Heart right ventricle (tissue), 16 donors: Measurements from ENCODE around the gene MACROD2. TPM values are rescaled to one million over a fixed set of nuclear protein-coding genes. Genes with fewer than 3 reads are reported as not detected.

Experiments used
- ATAC-seq, 8 donors: fragments of 200-7000 bp; cut with Tn5 transposase; one replicate each; pipeline ENCODE4 v1.9.1; 2020; ENCODE audit warnings: mild to moderate bottlenecking in 8 of 8, moderate library complexity in 8 of 8, moderate number of reproducible peaks in 1 of 8
- DNase-seq, 2 donors: peaks; one replicate each; pipeline ENCODE4 v3.0.0-alpha.2; 2020
- H3K27ac ChIP-seq, 10 donors: fragments of 200-600 bp; sonication (generic) in 2 of 10; one replicate each; pipeline versions ENCODE4 v1.5.0 to v1.8.0; 2020 to 2022; ENCODE audit warnings: mild to moderate bottlenecking in 3 of 10
- H3K27me3 ChIP-seq, 7 donors: fragments of 200-600 bp; one replicate each; pipeline ENCODE4 v1.8.0; 2021 to 2022; ENCODE audit warnings: mild to moderate bottlenecking in 2 of 7
- H3K36me3 ChIP-seq, 9 donors: fragments of 200-600 bp; sonication (generic) in 1 of 9; one replicate each; pipeline versions ENCODE4 v1.5.0 to v1.8.0; 2020 to 2022; ENCODE audit warnings: mild to moderate bottlenecking in 2 of 9
- H3K4me1 ChIP-seq, 9 donors: fragments of 200-600 bp; sonication (generic) in 1 of 9; one replicate each; pipeline versions ENCODE4 v1.5.0 to v1.8.0; 2020 to 2022; ENCODE audit warnings: mild to moderate bottlenecking in 4 of 9
- H3K4me3 ChIP-seq, 10 donors: fragments of 200-600 bp; sonication (generic) in 2 of 10; one replicate each; pipeline versions ENCODE4 v1.5.0 to v1.8.0; 2020 to 2022; ENCODE audit warnings: mild to moderate bottlenecking in 7 of 10, moderate library complexity in 2 of 10
- H3K9me3 ChIP-seq, 11 donors: fragments of 200-600 bp in 10 of 11; sonication (generic) in 2 of 11; one replicate each; pipeline versions ENCODE4 v1.5.0 to v1.8.0; 2013 to 2022; ENCODE audit warnings: mild to moderate bottlenecking in 2 of 11, control low read depth in 1 of 11, moderate library complexity in 1 of 11
- CTCF ChIP-seq, 9 donors: fragments of 200-600 bp; sonication (generic) in 2 of 9; IDR thresholded peaks; one replicate each; pipeline versions ENCODE4 v1.5.0 to v1.8.0; 2021 to 2022; ENCODE audit warnings: antibody characterized with exemption in 9 of 9, mild to moderate bottlenecking in 5 of 9, moderate library complexity in 1 of 9
- WGBS, 2 donors: extraction: QIAGEN DNeasy Blood & Tissue Kit; methylation state at CpG; one replicate each; pipeline ENCODE4 v1.1.7; 2013; ENCODE audit warnings: inconsistent platforms in 1 of 2; 5-methylcytosine and 5-hydroxymethylcytosine counted together
- intact Hi-C, 10 donors: fragments of 100-400 bp; cut with DNase I; formaldehyde crosslinking; loops; one replicate each; pipeline versions ENCODE4 v1.11.1 to v1.14.2; 2022
- polyA plus RNA-seq, 2 donors: library from polyadenylated mRNA; stranded (reverse); fragments of 200-250 nt; gene quantifications; one replicate each; pipeline ENCODE4 v1.2.3, GENCODE V29; 2013
- total RNA-seq, 10 donors: library from RNA; stranded (reverse); fragmentation: NEBNext Ultra II Directional in 3 of 10; extraction: Animal tissue kit (Norgen Biotek cat#: 25700) in 3 of 10; gene quantifications; one replicate each; pipeline versions ENCODE4 v1.2.1 to v1.2.4, GENCODE V29; 2021 to 2023
- donor health status: Arrhythmogenic right ventricular cardiomyopathy.
- donor health status: ischemic (EF 13 %, LVEDD 7.1; RV severe dilation, severe dysfunction).
- donor health status: healthy with polysubstance abuse.
- donor health status: DM: no; HTN: yes; CAD: no.
- donor health status: DM: no; HTN: no; CAD: no.
- donor health status: ischemic (EF 25% LVEDD 6.9; RV normal size, moderate dysfunction).
- donor health status: ischemic (EF 25% LVEDD 5.7; RV mildly dilated, moderate dysfunction).
- donor health status: healthy.
- donor health status: DM: yes; HTN: yes; CAD: no.
- donor health status: Ischemic cardiomyopathy.
- donor health status: ischemic (EF 35%, LVEDD 5.7; RV mildly dilated, moderate dysfunction).
- donor health status: nonischemic (EF 11% LVEDD 7.7; RV severe dilation, severe dysfunction).
- donor health status: DM: yes; HTN: yes; CAD: no.
- donor health status: PGD.
- donor health status: ischemic (EF 29% LVEDD 5.4; RV normal size, mild dysfunction).
- donor health status: nonischemic (EF 23%, LVEDD 6.1; RV moderate dilation, normal function).

MACROD2 gene
- total and polyA plus RNA-seq, 12 donors, result 0.28 to 6.4 (median 4.1) TPM

GRCh38 chr20:14193443-14193842, 198.1 kb downstream of the MACROD2 start:
- intact Hi-C loops, result no loop called here
- no peak for DNase-seq
- 85% methylated on average over 4 of the region's 4 CpGs for WGBS, 2 donors
- no peak for TF ChIP-seq CTCF (IDR thresholded peaks at IDR 0.05)
- no peaks in the 10 kb centered on the region for H3K4me1 ChIP-seq
- ATAC-seq, result no peak
- H3K27ac ChIP-seq, result no peak overlapping the region
- H3K4me3 ChIP-seq, result no peak overlapping the region
- H3K9me3 ChIP-seq, result no peaks in the 10 kb centered on the region
- H3K36me3 ChIP-seq, result no peaks in the 10 kb centered on the region
- no peaks in the 10 kb centered on the region for H3K27me3 ChIP-seq

- ATAC-seq, result no peak
- Histone ChIP-seq H3K36me3 (no peaks in the 10 kb centered on the region), H3K4me1 (no peaks in the 10 kb centered on the region), H3K9me3 (no peaks in the 10 kb centered on the region), H3K27me3 (no peaks in the 10 kb centered on the region), H3K4me3 (no peak overlapping the region), H3K27ac (no peak overlapping the region)
- no peak for TF ChIP-seq CTCF (IDR thresholded peaks at IDR 0.05)
- DNase-seq, result no peak
- intact Hi-C loops, result no loop called here
- 85 to 86% methylated on average over 2 of the region's 2 CpGs for WGBS, 2 donors
Observed at GRCh38 chr20:14193885-14194284, 198.6 kb downstream of the MACROD2 start.

- H3K4me1 ChIP-seq, result no peaks in the 10 kb centered on the region
- H3K36me3 ChIP-seq, result no peaks in the 10 kb centered on the region
- H3K27ac ChIP-seq, result no peak overlapping the region
- ATAC-seq, result no peak
- TF ChIP-seq CTCF (IDR thresholded peaks at IDR 0.05), result no peak
- intact Hi-C loops, result no loop called here
- DNase-seq, result no peak
- WGBS, 2 donors, result 76 to 85% methylated on average over 1 of the region's 1 CpG
- H3K9me3 ChIP-seq, result no peaks in the 10 kb centered on the region
- H3K4me3 ChIP-seq, result no peak overlapping the region
- no peaks in the 10 kb centered on the region for H3K27me3 ChIP-seq
Observed at GRCh38 chr20:14197097-14197496, 201.8 kb downstream of the MACROD2 start.

- Histone ChIP-seq H3K27me3 (no peaks in the 10 kb centered on the region), H3K27ac (no peak overlapping the region), H3K4me3 (no peak overlapping the region), H3K36me3 (no peaks in the 10 kb centered on the region), H3K4me1 (no peaks in the 10 kb centered on the region), H3K9me3 (peaks cover 0 to 11% (median 0%) of the 10 kb centered on the region in 11 donors)
- ATAC-seq (no peak), DNase-seq (no peak)
- WGBS, 2 donors, result 88 to 95% methylated on average over 3 of the region's 3 CpGs
- intact Hi-C loops, result no loop called here
- TF ChIP-seq CTCF (IDR thresholded peaks at IDR 0.05), result no peak
Observed at GRCh38 chr20:14198416-14198815, 203.1 kb downstream of the MACROD2 start.
